ENCODE results near the gene SAMD8. TPM values are rescaled to one million over a fixed set of nuclear protein-coding genes. Genes with fewer than 3 reads are reported as not detected.
"Not testable (repeated sequence)": the region's sequence is repeated elsewhere in the genome, so short reads cannot be mapped to it uniquely, and the experiment has no call there.

Gene SAMD8
- total RNA-seq, 1 donor from 2014 or later, result 26.4 TPM

- Mint-ChIP-seq H3K4me3 (ENCODE audit: unreplicated experiment) (no peak overlapping the region), H3K4me1 (ENCODE audit: unreplicated experiment) (peaks cover 14% of the 10 kb centered on the region), H3K27me3 (ENCODE audit: unreplicated experiment) (no peaks in the 10 kb centered on the region), H3K9me3 (ENCODE audit: unreplicated experiment) (peaks cover 5% of the 10 kb centered on the region), H3K27ac (ENCODE audit: unreplicated experiment) (no peak overlapping the region), H3K36me3 (ENCODE audit: unreplicated experiment) (peaks cover 9% of the 10 kb centered on the region)
- TF ChIP-seq, protein P1, sequence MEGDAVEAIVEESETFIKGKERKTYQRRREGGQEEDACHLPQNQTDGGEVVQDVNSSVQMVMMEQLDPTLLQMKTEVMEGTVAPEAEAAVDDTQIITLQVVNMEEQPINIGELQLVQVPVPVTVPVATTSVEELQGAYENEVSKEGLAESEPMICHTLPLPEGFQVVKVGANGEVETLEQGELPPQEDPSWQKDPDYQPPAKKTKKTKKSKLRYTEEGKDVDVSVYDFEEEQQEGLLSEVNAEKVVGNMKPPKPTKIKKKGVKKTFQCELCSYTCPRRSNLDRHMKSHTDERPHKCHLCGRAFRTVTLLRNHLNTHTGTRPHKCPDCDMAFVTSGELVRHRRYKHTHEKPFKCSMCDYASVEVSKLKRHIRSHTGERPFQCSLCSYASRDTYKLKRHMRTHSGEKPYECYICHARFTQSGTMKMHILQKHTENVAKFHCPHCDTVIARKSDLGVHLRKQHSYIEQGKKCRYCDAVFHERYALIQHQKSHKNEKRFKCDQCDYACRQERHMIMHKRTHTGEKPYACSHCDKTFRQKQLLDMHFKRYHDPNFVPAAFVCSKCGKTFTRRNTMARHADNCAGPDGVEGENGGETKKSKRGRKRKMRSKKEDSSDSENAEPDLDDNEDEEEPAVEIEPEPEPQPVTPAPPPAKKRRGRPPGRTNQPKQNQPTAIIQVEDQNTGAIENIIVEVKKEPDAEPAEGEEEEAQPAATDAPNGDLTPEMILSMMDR (IDR thresholded peaks at IDR 0.05), result no peak
- DNase-seq (ENCODE audit: extremely low spot score, unreplicated experiment), result no peak
Measured at GRCh38 chr10:75129537-75129936, 18.1 kb downstream of the SAMD8 start.

GRCh38 chr10:75133701-75134100 is 22.2 kb downstream of the SAMD8 start:
- H3K4me1 Mint-ChIP-seq (ENCODE audit: unreplicated experiment), result peaks cover 22% of the 10 kb centered on the region
- not testable (repeated sequence) for H3K4me3 Mint-ChIP-seq (ENCODE audit: unreplicated experiment); H3K27me3 Mint-ChIP-seq (ENCODE audit: unreplicated experiment); H3K36me3 Mint-ChIP-seq (ENCODE audit: unreplicated experiment); H3K9me3 Mint-ChIP-seq (ENCODE audit: unreplicated experiment); H3K27ac Mint-ChIP-seq (ENCODE audit: unreplicated experiment); DNase-seq (ENCODE audit: extremely low spot score, unreplicated experiment)

DNA sequence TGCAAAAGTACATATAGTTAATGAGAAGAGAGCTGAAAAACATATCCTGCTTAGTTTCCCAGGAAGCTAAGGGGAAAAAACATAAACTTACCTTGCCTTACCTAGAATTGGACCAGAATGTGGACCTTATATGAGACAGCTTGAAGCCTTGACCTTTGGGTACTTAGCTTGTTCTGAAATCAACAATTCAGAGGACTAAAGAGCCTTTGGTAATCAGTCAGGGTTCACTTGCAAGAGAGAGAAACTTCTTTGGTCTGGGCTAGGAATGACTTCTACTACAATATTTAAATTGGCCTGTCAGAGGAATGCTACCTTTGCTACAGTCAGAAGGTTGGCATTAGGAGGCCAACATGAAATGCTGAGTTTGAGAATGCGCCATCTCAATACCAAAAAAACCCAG is 24.9 kb downstream of the SAMD8 start:
- H3K4me1 Mint-ChIP-seq (ENCODE audit: unreplicated experiment), result peaks cover 24% of the 10 kb centered on the region
- H3K9me3 Mint-ChIP-seq (ENCODE audit: unreplicated experiment), result peaks cover 5% of the 10 kb centered on the region
- H3K4me3 Mint-ChIP-seq (ENCODE audit: unreplicated experiment), result no peak overlapping the region
- TF ChIP-seq, protein P1 (IDR thresholded peaks at IDR 0.05), result no peak
- H3K27me3 Mint-ChIP-seq (ENCODE audit: unreplicated experiment), result no peaks in the 10 kb centered on the region
- no peak overlapping the region for H3K27ac Mint-ChIP-seq (ENCODE audit: unreplicated experiment)
- peaks cover 3% of the 10 kb centered on the region for H3K36me3 Mint-ChIP-seq (ENCODE audit: unreplicated experiment)
- DNase-seq (ENCODE audit: extremely low spot score, unreplicated experiment), result no peak

GRCh38 chr10:75137533-75138438 is 26.3 kb downstream of the SAMD8 start:
- no peaks in the 10 kb centered on the region for H3K27me3 Mint-ChIP-seq (ENCODE audit: unreplicated experiment)
- peaks cover 22% of the 10 kb centered on the region for H3K4me1 Mint-ChIP-seq (ENCODE audit: unreplicated experiment)
- TF ChIP-seq, protein P1 (IDR thresholded peaks at IDR 0.05), result no peak
- H3K27ac Mint-ChIP-seq (ENCODE audit: unreplicated experiment), result no peak overlapping the region
- H3K9me3 Mint-ChIP-seq (ENCODE audit: unreplicated experiment), result peaks cover 5% of the 10 kb centered on the region
- no peak for DNase-seq (ENCODE audit: extremely low spot score, unreplicated experiment)
- H3K4me3 Mint-ChIP-seq (ENCODE audit: unreplicated experiment), result no peak overlapping the region
- peaks cover 3% of the 10 kb centered on the region for H3K36me3 Mint-ChIP-seq (ENCODE audit: unreplicated experiment)

GRCh38 chr10:75140246-75140645 is 28.8 kb downstream of the SAMD8 start:
- DNase-seq (ENCODE audit: extremely low spot score, unreplicated experiment), result no peak
- H3K27ac Mint-ChIP-seq (ENCODE audit: unreplicated experiment), result no peak overlapping the region
- TF ChIP-seq, protein P1 (IDR thresholded peaks at IDR 0.05), result no peak

More at GRCh38 chr10:75140246-75140645, 28.8 kb downstream of the SAMD8 start:
- H3K9me3 Mint-ChIP-seq (ENCODE audit: unreplicated experiment), result no peaks in the 10 kb centered on the region
- H3K36me3 Mint-ChIP-seq (ENCODE audit: unreplicated experiment), result peaks cover 3% of the 10 kb centered on the region
- no peak overlapping the region for H3K4me3 Mint-ChIP-seq (ENCODE audit: unreplicated experiment)
- peaks cover 42% of the 10 kb centered on the region for H3K4me1 Mint-ChIP-seq (ENCODE audit: unreplicated experiment)
- H3K27me3 Mint-ChIP-seq (ENCODE audit: unreplicated experiment), result no peaks in the 10 kb centered on the region
